Fibroblast of skin of right biceps (primary cell): ENCODE data around the gene ACKR3.

Experiments
- DNase-seq: peaks from one replicate; pipeline ENCODE4 v3.0.0-alpha.2; 2013

ACKR3 gene

GRCh38 chr2:236631856-236632291 is 62.2 kb downstream of the ACKR3 start:
- no peak for DNase-seq
